Epithelial cell of esophagus (primary cell): Measurements from ENCODE around the gene ERBIN.
"Not testable (repeated sequence)": the region's sequence is repeated elsewhere in the genome, so short reads cannot be mapped to it uniquely, and the experiment has no call there.

Source experiments
- DNase-seq: peaks from one replicate; pipeline ENCODE4 v3.0.0; 2010; ENCODE audit warnings: low read depth
- H3K4me3 ChIP-seq: 2 replicates; pipeline ENCODE4 v1.5.1; 2011; ENCODE audit warnings: mild to moderate bottlenecking, low read length, control low read depth
- TF ChIP-seq, protein P1 (sequence below): IDR thresholded peaks from 2 replicates; pipeline ENCODE4 v1.5.1; 2011; ENCODE audit warnings: low read depth, mild to moderate bottlenecking, low read length, control low read depth, inconsistent platforms; ENCODE audit not compliant: insufficient read depth; ENCODE audit errors: missing control alignments

The ERBIN gene

DNA sequence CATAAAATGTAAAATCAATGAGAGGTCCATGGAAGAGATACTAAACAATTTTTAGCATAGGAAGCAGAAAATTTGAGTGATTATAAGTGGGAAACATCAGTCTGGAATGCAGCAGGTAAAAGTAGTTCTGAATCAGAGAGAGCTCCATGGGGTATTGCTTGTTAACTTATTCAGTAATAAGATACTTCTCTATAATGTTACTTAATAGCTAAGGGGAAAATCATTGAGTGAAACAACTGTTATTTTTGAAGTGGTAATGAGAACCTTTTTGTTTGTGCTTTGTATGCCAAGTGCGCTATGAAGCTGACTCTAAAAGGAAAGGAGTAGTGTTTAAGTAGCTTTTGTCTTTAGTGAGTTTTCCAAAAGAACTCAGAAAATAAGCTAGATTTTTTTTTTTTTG, 95.2 kb downstream of the ERBIN start:
- no peak overlapping the region for H3K4me3 ChIP-seq
- TF ChIP-seq, protein P1, sequence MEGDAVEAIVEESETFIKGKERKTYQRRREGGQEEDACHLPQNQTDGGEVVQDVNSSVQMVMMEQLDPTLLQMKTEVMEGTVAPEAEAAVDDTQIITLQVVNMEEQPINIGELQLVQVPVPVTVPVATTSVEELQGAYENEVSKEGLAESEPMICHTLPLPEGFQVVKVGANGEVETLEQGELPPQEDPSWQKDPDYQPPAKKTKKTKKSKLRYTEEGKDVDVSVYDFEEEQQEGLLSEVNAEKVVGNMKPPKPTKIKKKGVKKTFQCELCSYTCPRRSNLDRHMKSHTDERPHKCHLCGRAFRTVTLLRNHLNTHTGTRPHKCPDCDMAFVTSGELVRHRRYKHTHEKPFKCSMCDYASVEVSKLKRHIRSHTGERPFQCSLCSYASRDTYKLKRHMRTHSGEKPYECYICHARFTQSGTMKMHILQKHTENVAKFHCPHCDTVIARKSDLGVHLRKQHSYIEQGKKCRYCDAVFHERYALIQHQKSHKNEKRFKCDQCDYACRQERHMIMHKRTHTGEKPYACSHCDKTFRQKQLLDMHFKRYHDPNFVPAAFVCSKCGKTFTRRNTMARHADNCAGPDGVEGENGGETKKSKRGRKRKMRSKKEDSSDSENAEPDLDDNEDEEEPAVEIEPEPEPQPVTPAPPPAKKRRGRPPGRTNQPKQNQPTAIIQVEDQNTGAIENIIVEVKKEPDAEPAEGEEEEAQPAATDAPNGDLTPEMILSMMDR = no peak
- DNase-seq = no peak

DNA sequence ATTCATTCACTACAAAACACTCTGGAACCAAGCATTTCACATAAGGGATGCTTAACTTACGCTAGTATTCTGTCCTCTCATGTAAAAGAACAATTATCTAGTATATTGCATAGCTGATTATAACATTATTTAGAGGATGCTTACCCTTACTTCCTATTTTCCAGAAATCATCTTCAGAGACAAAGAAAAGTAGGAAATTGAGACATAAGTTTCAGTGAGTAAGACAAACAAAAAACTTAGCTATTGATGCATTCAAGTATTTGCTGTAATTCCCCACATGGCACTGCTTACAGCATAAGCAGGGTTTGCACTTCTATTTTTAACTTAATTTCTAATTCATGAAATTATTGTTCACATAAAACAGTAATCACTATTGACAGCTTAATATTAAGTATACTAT, 112.9 kb downstream of the ERBIN start:
- DNase-seq = no peak
- no peak overlapping the region for H3K4me3 ChIP-seq
- TF ChIP-seq, protein P1 = no peak

DNA sequence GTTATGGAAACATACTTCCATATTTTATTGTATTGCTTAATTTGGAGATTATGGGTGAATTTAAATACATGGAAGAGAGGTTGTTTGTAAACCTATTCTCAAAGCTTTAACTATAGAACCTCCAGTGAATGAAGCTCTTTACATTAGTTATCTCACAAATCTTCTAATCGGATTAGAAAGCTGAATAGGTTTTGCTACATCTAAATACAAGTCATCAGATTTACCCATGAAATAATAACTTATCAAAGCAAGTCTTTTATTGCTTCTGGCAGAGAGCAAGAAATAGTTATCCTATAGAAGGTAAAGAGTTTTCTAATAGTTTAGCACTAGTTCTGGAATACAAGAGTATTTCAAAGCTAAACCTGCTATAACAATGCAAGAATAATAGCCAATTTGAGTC, 113.3 kb downstream of the ERBIN start:
- TF ChIP-seq, protein P1 = no peak
- DNase-seq = no peak

DNA sequence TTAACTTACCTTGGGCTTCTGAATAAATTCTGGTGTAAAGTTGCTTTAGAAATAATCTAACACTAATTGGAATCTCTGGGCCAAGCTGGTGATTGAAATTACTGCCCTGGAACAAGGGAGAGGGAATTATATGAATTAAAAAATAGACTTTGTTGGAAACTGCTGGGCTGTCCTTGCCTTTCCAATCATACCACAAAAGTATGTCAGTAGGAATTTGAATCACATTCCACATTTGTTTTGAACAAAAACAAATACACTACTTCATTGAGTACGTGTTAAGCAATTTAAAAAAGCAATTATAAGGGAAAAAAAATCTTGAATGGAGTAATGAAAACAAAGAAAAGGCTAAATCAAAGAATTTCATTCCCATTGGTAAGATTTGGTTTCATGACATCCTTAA, 115.3 kb downstream of the ERBIN start:
- DNase-seq = no peak
- H3K4me3 ChIP-seq = no peak overlapping the region
- TF ChIP-seq, protein P1 = no peak

More for the DNA sequence above, 113.3 kb downstream of the ERBIN start:
- H3K4me3 ChIP-seq = no peak overlapping the region

DNA sequence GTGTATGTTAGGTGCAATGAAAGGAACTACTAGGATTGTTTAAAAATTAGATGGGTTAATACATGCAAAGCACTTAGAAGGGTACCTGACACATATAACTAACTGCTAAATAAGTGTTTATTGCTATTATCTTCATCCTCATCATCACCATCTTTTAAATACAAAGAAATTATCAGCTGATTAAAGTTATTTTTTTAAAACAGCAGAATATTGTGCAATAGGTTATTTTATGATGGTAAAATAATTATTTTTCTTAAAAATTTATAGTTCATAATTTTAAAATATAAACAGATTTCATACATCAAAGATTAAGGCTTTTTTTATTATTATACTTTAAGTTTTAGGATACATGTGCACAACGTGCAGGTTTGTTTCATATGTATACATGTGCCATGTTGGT, 130.9 kb downstream of the ERBIN start:
- TF ChIP-seq, protein P1 = no peak
- no peak for DNase-seq
- H3K4me3 ChIP-seq = no peak overlapping the region

DNA sequence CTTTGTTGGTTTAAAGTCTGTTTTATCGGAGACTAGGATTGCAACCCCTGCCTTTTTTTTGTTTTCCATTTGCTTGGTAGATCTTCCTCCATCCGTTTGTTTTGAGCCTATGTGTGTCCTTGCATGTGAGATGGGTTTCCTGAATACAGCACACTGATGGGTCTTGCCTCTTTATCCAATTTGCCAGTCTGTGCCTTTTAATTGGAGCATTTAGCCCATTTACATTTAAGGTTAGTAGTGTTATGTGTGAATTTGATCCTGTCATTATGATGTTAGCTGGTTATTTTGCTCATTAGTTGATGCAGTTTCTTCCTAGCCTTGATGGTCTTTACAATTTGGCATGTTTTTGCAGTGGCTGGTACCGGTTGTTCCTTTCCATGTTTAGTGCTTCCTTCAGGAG, 134.9 kb downstream of the ERBIN start:
- H3K4me3 ChIP-seq, DNase-seq: not testable (repeated sequence)

DNA sequence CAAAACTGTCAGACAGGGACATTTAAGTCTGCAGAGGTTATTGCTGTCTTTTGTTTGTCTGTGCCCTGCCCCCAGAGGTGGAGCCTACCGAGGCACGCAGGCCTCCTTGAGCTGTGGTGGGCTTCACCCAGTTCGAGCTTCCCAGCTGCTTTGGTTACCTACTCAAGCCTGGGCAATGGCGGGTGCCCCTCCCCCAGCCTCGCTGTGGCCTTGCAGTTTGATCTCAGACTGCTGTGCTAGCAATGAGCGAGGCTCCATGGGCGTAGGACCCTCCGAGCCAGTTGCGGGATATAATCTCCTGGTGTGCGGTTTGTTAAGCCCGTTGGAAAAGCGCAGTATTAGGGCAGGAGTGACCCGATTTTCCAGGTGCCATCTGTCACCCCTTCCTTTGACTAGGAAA, 136.7 kb downstream of the ERBIN start:
- not testable (repeated sequence) for H3K4me3 ChIP-seq, DNase-seq

DNA sequence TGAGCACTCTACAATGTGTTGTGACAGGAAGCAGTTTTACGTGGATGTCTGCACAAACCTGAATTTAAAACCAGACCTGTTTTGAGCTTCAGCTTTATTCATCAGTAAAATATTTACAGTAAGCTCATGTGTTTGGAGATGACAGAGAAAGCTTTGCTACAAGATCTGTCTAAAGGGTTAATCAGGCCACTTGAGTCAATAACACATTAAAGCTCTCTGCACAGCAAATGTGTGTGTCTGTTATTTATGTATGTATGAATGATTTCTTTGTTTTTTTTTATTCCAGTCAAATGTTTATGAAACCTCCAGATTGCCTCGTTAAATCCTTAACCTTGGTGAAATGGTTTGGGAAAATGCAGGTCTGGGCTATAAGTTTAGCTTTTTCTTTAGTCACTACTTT, 140.5 kb downstream of the ERBIN start:
- no peak overlapping the region for H3K4me3 ChIP-seq
- DNase-seq = no peak
- TF ChIP-seq, protein P1 = no peak
